ENCODE data around the gene SLC29A2. TPM values are rescaled to one million over a fixed set of nuclear protein-coding genes. Genes with fewer than 3 reads are reported as not detected.

SLC29A2 gene
- total and polyA plus RNA-seq, 2 of the 8 experiments (the other 6 are each of a cell fraction or from before 2014, with no cell fraction given) = 29.3 to 31.6 TPM

DNA sequence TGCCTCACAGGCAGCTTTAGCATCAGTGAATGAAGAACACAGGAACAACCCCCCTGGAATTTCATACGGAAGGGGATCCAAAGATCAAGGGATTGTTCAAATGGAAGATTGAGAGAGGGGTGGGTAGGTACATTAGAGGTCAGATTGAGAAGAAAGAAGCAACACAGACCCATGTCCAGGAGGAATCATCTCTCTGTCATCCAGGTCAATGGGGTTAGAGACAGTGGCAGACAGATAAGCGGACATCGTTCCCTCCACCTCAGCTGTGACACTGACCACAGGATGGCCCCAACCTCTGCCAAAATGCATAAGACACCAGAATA lies 47.4 kb upstream of the SLC29A2 start (continued):
- TF ChIP-seq CHD7 (IDR thresholded peaks at IDR 0.05; ENCODE audit: insufficient replicate concordance, low read length) = no peak
- TF ChIP-seq BRCA1 (IDR thresholded peaks at IDR 0.05; ENCODE audit: low read depth, low read length) = no peak
- no peak for TF ChIP-seq SP4 (IDR thresholded peaks at IDR 0.05; ENCODE audit: low read length)
- no peak for TF ChIP-seq POLR2AphosphoS5 (IDR thresholded peaks at IDR 0.05; ENCODE audit: low read depth, low read length)
- TF ChIP-seq SIRT6 (IDR thresholded peaks at IDR 0.05; ENCODE audit: low read length) = no peak
- TF ChIP-seq EP300 (IDR thresholded peaks at IDR 0.05; ENCODE audit: borderline replicate concordance in 1 of 2, low read depth in 2 of 2, low read length in 2 of 2) = no peak
- no peak for TF ChIP-seq KDM5A (IDR thresholded peaks at IDR 0.05; ENCODE audit: low read length)
- TF ChIP-seq CHD1 (IDR thresholded peaks at IDR 0.05; ENCODE audit: low read depth, low read length) = no peak
- TF ChIP-seq SP1 (IDR thresholded peaks at IDR 0.05; ENCODE audit: low read depth, low read length) = no peak
- no peak for TF ChIP-seq RAD21 (IDR thresholded peaks at IDR 0.05 in 1 of 2, conservative IDR thresholded peaks at IDR 0.05 in 1 of 2; ENCODE audit: low read depth in 2 of 2, low read length in 2 of 2)
- TF ChIP-seq BACH1 (IDR thresholded peaks at IDR 0.05; ENCODE audit: low read length) = no peak
- TF ChIP-seq TAF1 (IDR thresholded peaks at IDR 0.05; ENCODE audit: low read depth, low read length) = no peak
- TF ChIP-seq SIN3A (conservative IDR thresholded peaks at IDR 0.05 in 1 of 2, IDR thresholded peaks at IDR 0.05 in 1 of 2; ENCODE audit: low read depth in 1 of 2, low read length in 2 of 2) = no peak
